NB4 (cell line): ENCODE data around the gene TRIM67.

ENCODE experiments used
- DNase-seq: peaks from one replicate; pipeline ENCODE4 v3.0.0; 2010; ENCODE audit warnings: low read depth
- H3K4me3 ChIP-seq: one replicate; pipeline ENCODE4 v1.5.1; 2011; ENCODE audit warnings: mild to moderate bottlenecking, low read depth, low read length, moderate library complexity
- MYC ChIP-seq: IDR thresholded peaks from 2 replicates; pipeline ENCODE4 v1.6.1; 2011; ENCODE audit warnings: low read depth, low read length
- POLR2A ChIP-seq: IDR thresholded peaks from 2 replicates; pipeline ENCODE4 v1.6.1; 2011; ENCODE audit warnings: mild to moderate bottlenecking; ENCODE audit not compliant: insufficient read length; ENCODE audit errors: extremely low read depth
- TF ChIP-seq, protein P1 (sequence below): IDR thresholded peaks from 2 replicates; pipeline ENCODE4 v1.6.1; 2011; ENCODE audit warnings: low read depth, low read length
- TF ChIP-seq, protein P2 (sequence below): IDR thresholded peaks from one replicate; pipeline ENCODE4 v1.5.1; 2012; ENCODE audit warnings: low read depth, low read length

Gene TRIM67

DNA sequence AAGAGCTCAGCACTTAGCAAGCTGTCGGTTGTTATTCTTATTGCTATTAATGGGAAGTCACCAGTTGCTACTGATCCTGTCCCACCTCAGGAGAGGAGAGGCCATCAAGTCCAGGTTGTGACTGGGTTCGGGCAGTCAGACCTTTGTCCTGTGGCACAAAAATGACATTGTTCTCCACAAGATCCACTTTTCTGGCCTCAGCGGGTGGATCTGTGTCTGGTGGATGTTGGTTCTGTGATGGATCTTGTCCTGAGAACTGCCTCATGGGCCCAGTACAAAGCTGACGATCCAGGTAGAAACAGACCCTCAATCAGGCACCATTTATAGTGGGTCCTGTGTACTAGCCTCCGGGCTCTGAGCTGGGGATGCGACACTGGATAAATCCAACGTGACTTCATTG, 26.9 kb downstream of the TRIM67 start:
- no peak for DNase-seq
- H3K4me3 ChIP-seq: no peak overlapping the region

DNA sequence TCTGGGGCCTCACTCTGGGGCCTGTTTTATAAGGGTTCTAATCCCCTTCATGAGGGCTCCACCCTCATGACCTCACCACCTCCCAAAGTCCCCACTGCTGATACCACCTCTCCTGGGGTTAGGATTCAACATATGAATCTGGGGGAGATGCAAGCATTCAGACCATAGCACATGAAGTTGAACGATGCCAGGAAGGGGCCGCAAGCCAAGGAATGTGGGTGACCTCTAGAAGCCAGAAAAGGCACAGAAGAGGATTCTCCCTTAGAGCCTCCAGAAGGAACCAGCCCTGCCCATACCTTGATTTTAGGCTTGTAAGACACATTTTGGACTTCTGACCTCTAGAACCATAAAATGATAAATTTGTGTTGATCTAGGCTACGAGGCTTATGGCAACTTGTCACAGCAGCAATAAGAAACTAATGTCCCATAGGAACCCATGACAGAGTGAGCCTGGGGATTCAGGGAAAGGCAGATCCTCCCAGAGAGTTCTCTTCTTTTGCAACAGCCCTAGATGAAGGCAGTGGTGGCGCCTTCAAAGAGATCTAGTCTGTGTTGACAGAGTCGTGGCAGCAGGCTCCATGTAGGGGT, 27.9 kb downstream of the TRIM67 start:
- TF ChIP-seq, protein P1, sequence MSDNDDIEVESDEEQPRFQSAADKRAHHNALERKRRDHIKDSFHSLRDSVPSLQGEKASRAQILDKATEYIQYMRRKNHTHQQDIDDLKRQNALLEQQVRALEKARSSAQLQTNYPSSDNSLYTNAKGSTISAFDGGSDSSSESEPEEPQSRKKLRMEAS: no peak
- TF ChIP-seq POLR2A: no peak
- no peak for TF ChIP-seq MYC
- TF ChIP-seq, protein P2, sequence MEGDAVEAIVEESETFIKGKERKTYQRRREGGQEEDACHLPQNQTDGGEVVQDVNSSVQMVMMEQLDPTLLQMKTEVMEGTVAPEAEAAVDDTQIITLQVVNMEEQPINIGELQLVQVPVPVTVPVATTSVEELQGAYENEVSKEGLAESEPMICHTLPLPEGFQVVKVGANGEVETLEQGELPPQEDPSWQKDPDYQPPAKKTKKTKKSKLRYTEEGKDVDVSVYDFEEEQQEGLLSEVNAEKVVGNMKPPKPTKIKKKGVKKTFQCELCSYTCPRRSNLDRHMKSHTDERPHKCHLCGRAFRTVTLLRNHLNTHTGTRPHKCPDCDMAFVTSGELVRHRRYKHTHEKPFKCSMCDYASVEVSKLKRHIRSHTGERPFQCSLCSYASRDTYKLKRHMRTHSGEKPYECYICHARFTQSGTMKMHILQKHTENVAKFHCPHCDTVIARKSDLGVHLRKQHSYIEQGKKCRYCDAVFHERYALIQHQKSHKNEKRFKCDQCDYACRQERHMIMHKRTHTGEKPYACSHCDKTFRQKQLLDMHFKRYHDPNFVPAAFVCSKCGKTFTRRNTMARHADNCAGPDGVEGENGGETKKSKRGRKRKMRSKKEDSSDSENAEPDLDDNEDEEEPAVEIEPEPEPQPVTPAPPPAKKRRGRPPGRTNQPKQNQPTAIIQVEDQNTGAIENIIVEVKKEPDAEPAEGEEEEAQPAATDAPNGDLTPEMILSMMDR: no peak
- DNase-seq: no peak
- no peak overlapping the region for H3K4me3 ChIP-seq

More for the DNA sequence above, 26.9 kb downstream of the TRIM67 start:
- TF ChIP-seq MYC: no peak
- TF ChIP-seq, protein P1: no peak
- TF ChIP-seq POLR2A: no peak
- TF ChIP-seq, protein P2: no peak

DNA sequence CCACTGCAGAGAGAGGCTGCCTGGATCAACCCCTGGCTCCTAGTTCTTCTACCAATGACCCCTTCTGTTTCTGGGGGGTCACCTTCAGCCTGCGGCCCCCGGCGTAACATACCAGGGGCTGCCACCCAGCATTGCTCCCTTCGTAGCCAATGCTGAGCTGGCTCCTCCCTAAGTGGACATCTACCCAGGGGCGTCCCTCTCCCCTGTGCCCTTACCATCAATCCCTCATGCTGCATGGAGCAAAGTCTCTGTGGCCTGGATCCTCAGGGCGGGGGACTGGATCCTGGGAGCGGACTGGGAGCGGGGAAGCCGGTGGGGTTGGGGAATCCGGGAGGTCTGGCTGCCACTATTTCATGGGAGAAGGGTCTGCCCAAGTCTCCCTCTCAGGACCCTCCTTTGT, 28.6 kb downstream of the TRIM67 start:
- no peak for TF ChIP-seq POLR2A
- no peak for TF ChIP-seq MYC
- TF ChIP-seq, protein P1: no peak
- TF ChIP-seq, protein P2: no peak
- DNase-seq: no peak
- H3K4me3 ChIP-seq: no peak overlapping the region

DNA sequence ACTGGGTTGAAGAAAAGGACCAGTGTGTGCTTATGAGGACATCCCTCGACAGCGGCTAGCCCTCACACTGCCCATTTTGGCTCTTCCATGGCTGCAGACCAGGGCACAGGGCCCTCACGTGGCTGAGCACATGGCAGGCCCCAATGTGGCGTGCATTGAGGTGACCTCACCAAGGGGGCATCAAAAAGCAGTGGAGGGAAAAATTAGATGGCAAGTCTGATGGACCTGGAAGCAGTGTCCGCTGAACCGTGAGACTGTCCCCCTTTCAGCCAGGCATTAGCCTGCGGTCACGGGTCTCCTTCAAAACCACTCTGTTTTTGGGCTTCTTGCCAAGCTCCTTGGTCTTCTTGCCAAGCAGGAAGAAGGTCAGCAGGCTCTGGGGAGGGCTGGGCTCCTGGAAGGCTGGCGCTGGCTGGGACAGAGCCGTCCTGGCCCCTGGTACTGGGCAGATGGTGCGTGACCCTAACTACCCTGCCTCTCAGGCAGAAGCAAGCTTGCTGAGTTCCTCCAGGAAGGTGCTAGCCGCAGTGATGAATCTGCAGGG, 30.8 kb downstream of the TRIM67 start:
- no peak overlapping the region for H3K4me3 ChIP-seq
- DNase-seq: no peak
- no peak for TF ChIP-seq POLR2A
- no peak for TF ChIP-seq MYC
- TF ChIP-seq, protein P2: no peak
- TF ChIP-seq, protein P1: no peak

DNA sequence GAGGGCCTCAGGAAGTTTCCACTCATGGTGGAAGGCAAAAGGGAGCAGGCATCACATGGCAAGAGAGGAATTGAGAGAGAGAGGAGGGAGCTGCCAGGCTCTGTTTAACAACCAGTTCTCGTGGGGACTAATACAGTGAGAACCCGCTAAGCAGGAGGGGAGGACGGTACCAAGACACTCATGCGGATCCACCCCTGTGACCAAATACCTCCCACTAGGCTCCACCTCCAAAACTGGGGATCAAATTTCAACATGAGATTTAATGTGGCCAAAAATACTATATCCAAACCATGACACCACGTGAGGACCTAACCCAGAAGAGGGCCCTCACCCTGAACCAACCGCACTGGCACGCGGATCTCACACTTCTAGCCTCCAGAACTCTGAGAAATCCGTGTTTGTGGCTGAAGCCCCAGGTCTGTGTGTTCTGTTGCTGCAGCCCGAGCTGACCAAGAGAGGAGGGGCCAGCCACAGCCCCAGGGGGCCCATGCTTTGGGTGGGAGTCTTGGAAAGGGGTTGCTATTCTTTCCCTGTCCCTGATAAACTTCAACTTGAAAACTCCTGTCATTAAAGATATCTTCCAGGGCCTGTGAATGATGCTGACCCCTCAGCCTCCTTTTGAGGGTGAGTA, 32.0 kb downstream of the TRIM67 start:
- H3K4me3 ChIP-seq: no peak overlapping the region
- DNase-seq: no peak
- TF ChIP-seq, protein P1: no peak
- TF ChIP-seq MYC (no peak), POLR2A (no peak)
- TF ChIP-seq, protein P2: no peak

DNA sequence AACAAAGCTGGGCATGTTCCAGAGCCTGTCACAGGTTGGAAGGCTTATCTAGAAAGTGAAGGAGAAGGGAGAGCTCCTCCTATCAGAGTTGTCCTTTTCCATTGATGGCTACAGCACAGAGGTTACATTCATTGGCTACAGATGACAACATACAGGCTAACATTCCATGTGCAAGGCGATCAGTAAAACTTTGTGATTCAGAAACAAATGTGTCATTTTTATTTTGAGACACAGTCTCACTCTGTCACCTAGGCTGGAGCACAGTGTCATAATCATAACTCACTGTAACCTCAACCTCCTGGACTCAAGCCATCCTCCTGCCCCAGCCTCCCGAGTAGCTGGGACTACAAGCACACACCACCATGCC, 32.6 kb downstream of the TRIM67 start:
- DNase-seq: no peak

More for the DNA sequence above, 32.6 kb downstream of the TRIM67 start:
- no peak overlapping the region for H3K4me3 ChIP-seq
- no peak for TF ChIP-seq MYC
- no peak for TF ChIP-seq POLR2A
- TF ChIP-seq, protein P2: no peak
